Stimulated activated CD4-positive, alpha-beta T cell treated with anti-CD3 and anti-CD28 coated beads, TNF-alpha, amount 100 ng/mL, for 4 hours (primary cell): Measurements from ENCODE around the gene ESYT2.
"Not testable (repeated sequence)": the region's sequence is repeated elsewhere in the genome, so short reads cannot be mapped to it uniquely, and the experiment has no call there.

Experiments used
- DNase-seq, 3 experiments: peaks; one replicate each; pipeline ENCODE4 v3.0.0-alpha.2; 2020; ENCODE audit warnings: low read depth in 3 of 3

ESYT2 gene

GRCh38 chr7:158727690-158728089 is 101.6 kb downstream of the ESYT2 start:
- DNase-seq = no peak

- no peak for DNase-seq
Measured at GRCh38 chr7:158726277-158726807, 103.0 kb downstream of the ESYT2 start.

DNA sequence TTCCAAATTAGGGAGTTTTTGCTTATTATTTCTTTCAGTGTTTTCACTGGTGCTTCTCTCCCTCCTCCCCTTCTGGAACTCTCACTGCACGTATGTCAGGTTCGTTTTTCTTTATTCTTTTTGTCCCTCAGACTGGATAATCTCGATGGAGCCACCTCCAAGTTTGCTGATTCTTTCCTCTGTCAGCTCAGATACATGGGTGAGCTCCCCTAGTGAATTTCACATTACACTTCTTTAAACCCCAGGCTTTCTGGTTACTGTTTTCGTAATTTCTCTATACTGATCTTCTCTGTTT is 103.9 kb downstream of the ESYT2 start:
- DNase-seq = no peak

- no peak for DNase-seq
Measured at GRCh38 chr7:158724658-158725505, 104.4 kb downstream of the ESYT2 start.

- DNase-seq = no peak
Measured at GRCh38 chr7:158723714-158724385, 105.5 kb downstream of the ESYT2 start.

- no peak for DNase-seq
Measured at GRCh38 chr7:158723266-158723665, 106.0 kb downstream of the ESYT2 start.

GRCh38 chr7:158722574-158723237 is 106.6 kb downstream of the ESYT2 start:
- no peak for DNase-seq

GRCh38 chr7:158720112-158720511 is 109.2 kb downstream of the ESYT2 start:
- DNase-seq = no peak

DNA sequence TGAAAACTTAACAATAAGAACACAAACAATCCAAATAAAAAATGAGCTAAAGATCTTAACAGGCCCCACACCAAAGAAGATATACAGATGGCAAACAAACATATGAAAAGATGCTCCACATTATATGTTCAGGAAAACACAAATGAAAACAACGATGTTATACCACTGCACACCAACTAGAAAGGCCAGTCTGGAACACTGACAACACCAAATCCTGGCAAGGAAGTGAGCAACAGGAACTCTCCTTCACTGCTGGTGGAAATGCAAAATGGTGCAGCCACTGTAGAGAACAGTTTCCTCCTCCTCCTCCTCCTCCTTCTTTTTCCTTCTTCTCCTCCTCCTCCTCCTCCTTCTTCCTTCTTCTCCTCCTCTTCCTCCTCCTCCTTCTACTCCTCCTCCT is 112.5 kb downstream of the ESYT2 start:
- DNase-seq = no peak

GRCh38 chr7:158710651-158711102 is 118.6 kb downstream of the ESYT2 start:
- no peak for DNase-seq

DNA sequence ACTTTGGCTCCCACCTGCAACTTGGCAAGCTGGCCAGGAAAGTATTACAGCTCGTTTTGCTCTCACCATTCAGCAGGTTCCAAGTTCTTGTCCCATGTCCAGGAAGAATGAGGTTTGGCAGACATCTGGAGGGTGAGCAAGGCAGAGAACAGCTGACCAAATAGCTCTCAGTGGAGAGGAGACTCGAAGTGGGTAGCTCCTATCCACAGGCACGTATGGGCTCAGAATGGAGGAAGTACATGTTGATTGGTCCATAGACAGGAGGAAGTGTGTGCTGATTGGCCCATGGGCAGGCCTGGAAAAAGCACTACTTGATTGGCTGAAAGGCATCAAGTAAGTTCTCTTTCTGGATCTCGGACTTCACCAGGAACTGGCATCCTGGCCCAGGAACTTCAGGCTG is 121.7 kb downstream of the ESYT2 start:
- DNase-seq = no peak

DNA sequence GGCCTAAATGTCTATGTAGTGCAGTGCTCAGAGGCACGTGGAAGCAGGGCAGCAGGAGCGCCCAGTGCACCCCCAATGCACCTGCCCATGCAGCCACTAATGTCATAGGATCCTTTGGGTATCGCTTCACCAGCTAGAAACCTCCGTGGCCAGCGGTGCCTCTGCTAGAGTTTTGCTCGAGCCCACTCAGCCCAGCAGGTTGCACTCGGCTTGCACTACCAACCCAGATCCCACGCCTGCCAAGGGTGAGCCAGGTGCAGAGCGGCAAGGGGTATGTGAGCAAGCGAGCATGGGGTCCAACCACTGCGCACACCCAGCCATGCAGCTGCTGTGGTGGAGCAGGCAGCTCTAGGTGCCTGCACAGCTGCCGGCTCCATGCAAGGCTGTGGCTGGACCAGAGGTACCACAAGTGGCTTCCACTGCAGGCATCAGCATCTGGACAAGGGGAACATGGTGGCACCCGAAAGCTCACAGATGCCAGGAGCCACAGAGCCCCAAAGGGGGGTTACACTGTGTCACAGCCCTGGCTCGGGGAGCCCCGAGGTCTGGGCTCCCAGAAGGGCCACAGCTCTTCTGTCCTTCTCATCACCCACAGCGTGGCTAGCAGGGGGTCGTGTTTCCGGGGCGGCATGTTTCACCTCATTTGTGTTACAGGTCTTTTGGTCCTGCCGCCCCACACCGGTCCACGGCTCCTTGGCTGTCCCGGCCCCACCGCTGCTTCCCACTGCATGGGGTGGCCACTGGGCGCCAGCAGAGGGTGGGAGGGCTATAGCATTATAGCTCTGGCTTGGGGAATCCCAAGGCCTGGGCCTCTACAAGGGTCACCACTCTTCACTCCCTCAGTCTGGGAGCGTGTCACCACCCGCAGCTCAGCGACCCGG is 122.4 kb downstream of the ESYT2 start:
- no peak for DNase-seq

DNA sequence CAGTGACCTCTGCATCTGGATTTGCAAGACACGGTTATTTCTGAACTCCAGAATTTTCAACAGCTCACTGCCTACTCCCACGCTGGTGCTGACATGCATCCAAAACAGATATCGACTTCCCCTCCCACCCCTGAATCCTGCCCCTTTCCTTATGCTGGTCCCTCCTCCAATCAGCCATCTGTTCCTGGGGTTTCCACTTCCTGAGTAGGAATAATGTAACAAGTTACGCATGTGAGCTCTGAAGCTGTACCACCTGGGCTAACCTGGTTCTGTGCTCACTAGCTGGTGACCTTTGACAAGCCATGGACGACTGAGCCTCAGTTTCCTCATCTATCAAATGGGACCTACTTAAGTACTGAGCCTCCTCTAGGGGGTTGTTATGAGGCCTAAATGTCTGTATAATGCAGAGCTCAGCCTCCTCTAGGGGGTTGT is 123.0 kb downstream of the ESYT2 start:
- no peak for DNase-seq

DNA sequence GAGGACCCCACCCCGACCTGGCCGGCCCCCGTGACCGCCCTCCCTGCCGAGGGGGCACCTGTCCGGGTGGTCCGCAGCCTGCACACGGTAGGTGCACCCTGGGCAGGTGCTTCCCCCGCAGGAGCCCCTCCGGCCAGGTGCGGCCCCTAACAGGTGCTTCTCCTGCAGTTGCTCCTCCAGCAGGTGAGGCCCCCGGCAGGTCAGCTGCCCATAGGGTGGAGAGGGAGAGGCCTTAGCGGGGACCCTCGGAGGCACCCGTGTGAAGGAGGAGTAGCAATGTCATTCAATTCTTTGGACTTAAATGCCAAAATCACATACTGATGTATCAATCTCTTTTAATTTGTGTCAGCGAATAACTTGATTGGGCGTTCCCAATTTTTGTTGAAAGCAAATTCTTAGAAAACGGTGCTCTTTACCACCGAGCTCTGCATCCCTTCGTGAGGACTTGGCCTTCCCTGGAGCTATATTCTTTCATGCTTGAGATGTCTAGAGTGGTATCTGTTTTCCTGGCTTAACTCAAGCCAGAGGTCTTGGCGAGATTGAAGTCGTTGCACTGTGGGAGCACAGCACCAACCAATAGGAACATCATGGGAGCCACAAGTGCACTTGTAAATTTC is 124.0 kb downstream of the ESYT2 start:
- no peak for DNase-seq

DNA sequence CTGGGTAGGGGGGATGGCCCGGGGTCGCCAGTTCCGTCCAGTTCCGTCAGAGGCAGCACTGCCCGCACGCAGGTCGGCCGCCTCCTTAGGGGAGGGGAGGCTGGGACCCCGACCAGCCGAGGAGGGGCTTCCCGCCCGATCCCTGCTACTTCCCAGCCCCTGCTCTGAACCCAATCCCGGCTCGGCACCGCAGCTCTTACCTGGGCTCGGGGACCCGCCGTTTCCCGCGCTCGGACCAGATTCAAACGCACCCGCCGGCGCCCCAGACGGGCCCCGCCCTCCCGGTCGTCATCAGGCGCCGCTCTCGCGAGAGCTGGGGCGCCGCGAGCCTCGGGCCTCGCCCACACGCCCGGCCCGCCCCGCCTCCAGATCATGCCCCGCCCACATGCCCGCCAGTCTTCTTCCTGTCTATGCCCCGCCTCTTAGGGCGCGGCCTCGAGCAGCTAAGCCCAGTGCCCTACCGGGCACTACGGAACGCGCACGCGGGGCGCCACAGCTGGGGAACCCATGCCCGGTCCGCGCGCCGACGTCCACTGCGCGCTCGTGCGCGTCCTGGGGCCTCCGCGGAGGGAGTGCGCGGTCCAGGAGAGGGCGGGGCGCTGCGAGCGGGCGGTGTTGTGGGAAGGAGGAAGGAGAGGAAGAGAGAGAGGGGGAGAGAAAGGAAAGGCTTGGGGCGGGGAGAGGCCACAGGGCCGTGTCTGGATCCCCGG is 124.6 kb downstream of the ESYT2 start, which contains the start of gene NCAPG2:
NCAPG2 (minus strand) TSS at position 281 of the 710 bp plus-strand sequence. CDS start 2,905 bp downstream, outside the sequence.
- DNase-seq = peak; percentile 95 to 97 (median 97)

DNA sequence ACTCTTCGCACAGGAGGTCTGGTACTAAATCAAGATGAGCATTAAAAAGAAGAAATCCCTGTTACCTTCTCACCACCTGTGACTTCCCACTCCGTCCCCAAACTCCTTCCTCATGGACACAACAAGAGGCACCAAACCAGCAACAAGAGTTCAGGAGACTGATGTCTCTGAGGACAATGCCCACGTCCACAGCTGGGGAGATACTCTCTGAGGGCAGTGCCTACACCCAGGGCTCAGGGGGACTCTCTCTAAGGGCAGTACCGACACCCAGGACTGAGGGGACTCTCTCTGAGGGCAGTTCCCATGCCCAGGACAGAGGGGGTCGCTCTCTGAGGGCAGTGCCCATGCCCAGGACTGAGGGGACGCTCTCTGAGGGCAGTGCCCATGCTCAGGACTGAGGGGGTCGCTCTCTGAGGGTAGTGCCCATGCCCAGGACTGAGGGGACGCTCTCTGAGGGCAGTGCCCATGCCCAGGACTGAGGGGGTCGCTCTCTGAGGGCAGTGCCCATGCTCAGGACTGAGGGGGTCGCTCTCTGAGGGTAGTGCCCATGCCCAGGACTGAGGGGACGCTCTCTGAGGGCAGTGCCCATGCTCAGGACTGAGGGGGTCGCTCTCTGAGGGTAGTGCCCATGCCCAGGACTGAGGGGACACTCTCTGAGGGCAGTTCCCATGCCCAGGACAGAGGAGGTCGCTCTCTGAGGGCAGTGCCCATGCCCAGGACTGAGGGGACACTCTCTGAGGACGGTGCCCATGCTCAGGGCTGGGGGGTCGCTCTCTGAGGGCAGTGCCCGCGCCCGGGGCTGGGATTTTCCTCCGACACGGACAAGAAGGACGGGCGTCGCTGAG is 125.4 kb downstream of the ESYT2 start:
- DNase-seq = not testable (repeated sequence)

DNA sequence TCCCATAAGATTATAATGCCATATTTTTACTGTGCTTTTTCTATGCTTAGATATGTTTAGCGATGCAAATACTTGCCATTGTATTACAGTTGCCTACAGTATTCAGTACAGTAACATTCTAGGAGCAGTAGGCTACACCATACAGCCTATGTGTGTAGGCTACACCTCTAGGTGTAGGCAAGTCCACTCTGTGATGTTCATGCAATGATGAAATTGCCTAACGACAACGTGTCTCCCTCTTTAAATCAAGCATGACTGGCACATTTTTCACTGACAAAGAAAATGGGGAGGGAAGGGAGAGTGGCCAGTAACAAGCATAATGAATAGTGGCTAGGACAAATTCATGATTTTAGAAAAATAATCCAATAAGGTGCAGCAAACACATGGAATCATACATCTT is 126.4 kb downstream of the ESYT2 start:
- DNase-seq = no peak

DNA sequence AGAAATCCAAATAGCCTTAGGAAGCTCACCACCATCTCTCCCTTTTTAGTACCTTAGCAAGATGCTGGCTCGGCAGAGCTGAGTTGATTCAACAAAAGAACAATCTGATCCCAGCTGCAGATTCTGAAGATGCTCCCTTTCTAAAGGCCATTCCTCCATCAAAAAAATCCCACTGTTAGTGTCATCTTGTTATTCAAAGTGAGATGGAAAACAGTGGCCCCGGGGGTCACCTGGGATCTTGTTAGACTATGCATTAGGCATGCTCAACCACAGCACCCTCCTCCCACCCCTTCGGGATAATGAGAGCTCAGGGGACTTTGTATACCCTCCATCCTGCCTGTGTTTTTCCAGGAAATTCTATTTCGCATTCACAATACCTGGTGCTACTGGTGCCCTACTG is 127.1 kb downstream of the ESYT2 start:
- DNase-seq = no peak

- DNase-seq = no peak
Measured at GRCh38 chr7:158700008-158700407, 129.3 kb downstream of the ESYT2 start.
